Neuron (in vitro differentiated cells): ENCODE data around the gene ACKR3.

ENCODE experiments used
- H2AFZ ChIP-seq: one replicate; pipeline ENCODE4 v1.6.1; 2013; ENCODE audit warnings: low read depth, mild to moderate bottlenecking, inconsistent platforms, low read length, moderate library complexity
- H3K27me3 ChIP-seq: one replicate; pipeline ENCODE4 v1.6.1; 2013; ENCODE audit warnings: low read length; ENCODE audit not compliant: insufficient read depth
- H3K36me3 ChIP-seq: one replicate; pipeline ENCODE4 v1.6.1; 2013; ENCODE audit warnings: low read length; ENCODE audit not compliant: insufficient read depth
- H3K4me1 ChIP-seq: one replicate; pipeline ENCODE4 v1.6.1; 2013; ENCODE audit warnings: low read length; ENCODE audit not compliant: insufficient read depth
- H3K4me3 ChIP-seq: 2 replicates; pipeline ENCODE4 v1.5.1; 2013; ENCODE audit warnings: mild to moderate bottlenecking, low read length, moderate library complexity
- H3K9me3 ChIP-seq: one replicate; pipeline ENCODE4 v1.6.1; 2013; ENCODE audit warnings: low read length

ACKR3 gene

DNA sequence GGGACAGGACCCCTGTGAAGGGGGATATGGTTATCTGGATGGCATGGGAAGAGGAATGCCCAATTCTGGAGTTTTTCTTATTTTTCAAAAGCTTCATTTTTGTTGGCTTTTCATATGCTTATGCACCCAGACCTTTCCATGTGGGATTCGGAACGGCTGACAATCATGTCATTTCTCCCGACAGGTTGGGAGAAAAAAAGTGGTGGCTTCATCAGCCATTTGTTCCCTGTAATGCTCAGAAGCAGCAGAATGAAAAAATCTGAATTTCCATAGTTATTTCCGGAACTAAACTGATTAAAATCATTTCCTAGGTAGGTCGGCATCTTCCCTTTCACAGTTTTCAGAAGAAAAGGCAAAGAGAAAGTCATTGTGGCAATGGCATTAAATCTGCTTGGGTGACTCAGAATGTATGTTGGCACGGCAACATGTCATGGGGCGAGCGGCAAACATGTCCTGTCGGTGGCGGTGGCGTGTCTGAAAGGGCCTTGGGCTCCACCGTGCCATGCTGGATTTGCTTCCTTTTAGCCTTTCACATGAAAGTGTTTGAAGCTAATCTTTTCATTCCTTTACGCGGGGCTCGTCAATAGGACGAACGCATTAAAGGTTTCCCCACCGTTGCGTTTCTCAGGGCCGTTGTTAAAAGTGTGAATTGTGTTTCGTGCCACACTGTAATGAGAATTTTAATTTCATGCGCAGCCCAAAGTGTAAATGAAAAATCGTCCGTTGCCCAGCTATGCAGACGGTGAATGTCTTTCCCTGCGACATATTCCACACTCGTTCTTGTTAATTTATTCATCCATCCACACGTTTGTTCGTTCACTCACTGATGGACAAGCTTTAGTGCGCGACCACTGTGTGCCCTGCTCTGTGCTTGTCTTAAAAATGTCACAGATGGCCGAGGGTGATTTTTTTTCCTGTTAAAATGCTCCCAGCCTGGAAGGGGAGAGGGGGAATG is 18.5 kb downstream of the ACKR3 start:
- Histone ChIP-seq H3K9me3 (peaks cover 2% of the 10 kb centered on the region), H3K4me3 (no peak overlapping the region), H3K27me3 (no peaks in the 10 kb centered on the region)

GRCh38 chr2:236588932-236589592 is 19.4 kb downstream of the ACKR3 start:
- H3K9me3 ChIP-seq: peaks cover 2% of the 10 kb centered on the region
- H2AFZ ChIP-seq: no peak overlapping the region
- peaks cover 23% of the 10 kb centered on the region for H3K4me1 ChIP-seq
- H3K27me3 ChIP-seq: no peaks in the 10 kb centered on the region
- no peak overlapping the region for H3K4me3 ChIP-seq
- no peaks in the 10 kb centered on the region for H3K36me3 ChIP-seq

More for the DNA sequence above, 18.5 kb downstream of the ACKR3 start:
- H2AFZ ChIP-seq: no peak overlapping the region
- H3K36me3 ChIP-seq: peaks cover under 1% of the 10 kb centered on the region
- peaks cover 23% of the 10 kb centered on the region for H3K4me1 ChIP-seq

- peaks cover 2% of the 10 kb centered on the region for H3K9me3 ChIP-seq
- no peak overlapping the region for H3K4me3 ChIP-seq
- H3K27me3 ChIP-seq: no peaks in the 10 kb centered on the region
- H3K4me1 ChIP-seq: peaks cover 23% of the 10 kb centered on the region
- H3K36me3 ChIP-seq: no peaks in the 10 kb centered on the region
- no peak overlapping the region for H2AFZ ChIP-seq
Measured at GRCh38 chr2:236590846-236591245, 21.2 kb downstream of the ACKR3 start.

GRCh38 chr2:236592821-236593220 is 23.2 kb downstream of the ACKR3 start:
- Histone ChIP-seq H3K4me1 (peaks cover 16% of the 10 kb centered on the region), H2AFZ (no peak overlapping the region), H3K9me3 (peaks cover 2% of the 10 kb centered on the region), H3K4me3 (no peak overlapping the region), H3K27me3 (no peaks in the 10 kb centered on the region), H3K36me3 (no peaks in the 10 kb centered on the region)

GRCh38 chr2:236593531-236593930 is 23.9 kb downstream of the ACKR3 start:
- H3K27me3 ChIP-seq: no peaks in the 10 kb centered on the region
- no peak overlapping the region for H3K4me3 ChIP-seq
- peaks cover 2% of the 10 kb centered on the region for H3K9me3 ChIP-seq
- H3K36me3 ChIP-seq: no peaks in the 10 kb centered on the region
- no peak overlapping the region for H2AFZ ChIP-seq
- H3K4me1 ChIP-seq: peaks cover 9% of the 10 kb centered on the region

DNA sequence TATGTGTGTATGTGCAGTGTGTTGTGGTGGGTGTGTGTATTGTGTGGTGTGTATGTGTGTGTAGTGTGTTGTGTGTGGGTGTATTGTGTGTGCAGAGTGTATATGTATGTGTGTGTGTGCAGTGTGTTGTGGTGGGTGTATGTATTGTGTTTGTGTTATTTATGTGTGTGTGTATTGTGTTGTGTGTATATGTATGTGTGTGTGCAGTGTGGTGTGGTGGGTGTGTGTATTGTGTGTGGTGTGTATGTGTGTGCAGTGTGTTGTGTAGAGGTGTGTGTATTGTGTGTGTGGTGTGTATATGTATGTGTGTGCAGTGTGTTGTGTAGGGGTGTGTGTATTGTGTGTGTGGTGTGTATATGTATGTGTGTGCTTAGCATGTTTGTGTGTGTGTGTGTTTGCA is 24.3 kb downstream of the ACKR3 start:
- Histone ChIP-seq H3K4me3 (no peak overlapping the region), H3K27me3 (no peaks in the 10 kb centered on the region), H3K9me3 (peaks cover 4% of the 10 kb centered on the region), H3K36me3 (no peaks in the 10 kb centered on the region), H3K4me1 (peaks cover 5% of the 10 kb centered on the region), H2AFZ (no peak overlapping the region)

DNA sequence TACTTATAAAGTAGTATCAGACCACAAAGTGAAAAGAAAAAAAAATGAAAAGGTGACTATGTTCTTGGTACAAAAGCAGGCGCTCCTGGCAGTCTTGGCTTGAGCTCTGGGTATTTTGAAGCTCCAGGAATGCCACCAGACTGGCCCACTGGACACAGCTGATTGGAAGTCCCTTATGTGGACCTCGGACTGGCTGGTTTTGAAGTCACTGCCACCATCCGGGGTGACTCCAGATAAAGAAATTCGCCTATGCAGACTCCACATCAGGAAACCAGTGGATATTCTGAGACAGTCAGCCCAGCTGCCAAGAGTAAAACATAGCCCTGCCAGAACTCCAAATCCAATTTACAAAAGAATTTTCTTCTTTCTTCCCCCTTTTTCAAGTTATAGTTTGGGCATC is 28.0 kb downstream of the ACKR3 start:
- no peak overlapping the region for H2AFZ ChIP-seq
- H3K9me3 ChIP-seq: peaks cover 6% of the 10 kb centered on the region
- H3K4me3 ChIP-seq: no peak overlapping the region
- H3K36me3 ChIP-seq: no peaks in the 10 kb centered on the region
- H3K27me3 ChIP-seq: no peaks in the 10 kb centered on the region
- H3K4me1 ChIP-seq: no peaks in the 10 kb centered on the region

DNA sequence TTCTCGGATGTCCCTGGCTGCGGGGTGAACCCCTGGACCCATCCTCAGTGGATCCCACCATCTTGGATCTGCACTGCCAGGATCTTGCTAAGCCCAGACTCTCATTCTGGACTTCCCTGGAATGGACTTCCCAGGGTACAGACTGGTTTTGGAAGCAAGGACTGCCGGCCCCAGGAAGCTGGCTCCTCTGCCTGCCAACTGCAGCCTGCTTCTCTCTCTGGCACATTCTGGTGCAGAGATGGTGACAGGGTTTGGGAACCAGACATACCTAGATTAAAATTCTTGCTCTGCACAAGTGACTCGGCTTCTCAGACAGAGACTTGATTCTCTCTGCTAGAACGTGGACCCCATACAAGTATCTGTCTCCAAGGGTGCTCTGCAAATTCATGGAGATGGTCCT is 29.4 kb downstream of the ACKR3 start:
- peaks cover 6% of the 10 kb centered on the region for H3K9me3 ChIP-seq
- H3K27me3 ChIP-seq: no peaks in the 10 kb centered on the region
- H3K36me3 ChIP-seq: no peaks in the 10 kb centered on the region
- peaks cover 2% of the 10 kb centered on the region for H3K4me1 ChIP-seq
- no peak overlapping the region for H3K4me3 ChIP-seq
- H2AFZ ChIP-seq: no peak overlapping the region

GRCh38 chr2:236600158-236600557 is 30.5 kb downstream of the ACKR3 start:
- Histone ChIP-seq H2AFZ (no peak overlapping the region), H3K27me3 (no peaks in the 10 kb centered on the region), H3K4me3 (no peak overlapping the region), H3K9me3 (peaks cover 6% of the 10 kb centered on the region), H3K36me3 (no peaks in the 10 kb centered on the region), H3K4me1 (peaks cover 13% of the 10 kb centered on the region)

DNA sequence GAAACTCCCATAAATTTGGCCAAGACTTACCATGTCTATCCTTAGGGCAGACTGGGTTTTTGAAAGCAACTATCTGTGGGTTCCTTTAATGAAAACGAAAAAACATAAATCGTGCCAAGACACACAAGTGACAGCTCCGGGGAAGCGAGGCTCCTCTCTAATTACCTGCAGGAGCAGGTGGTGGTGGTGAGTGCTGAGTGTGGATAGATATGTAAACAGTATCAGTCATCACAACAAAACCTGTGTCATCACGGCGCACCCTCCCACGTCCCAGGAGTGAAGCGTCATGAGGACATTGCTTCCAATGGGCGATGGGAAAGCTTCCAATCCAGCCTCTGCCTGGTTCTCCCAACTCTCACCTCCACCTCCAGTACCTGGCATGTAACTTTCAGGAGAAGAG is 31.3 kb downstream of the ACKR3 start:
- Histone ChIP-seq H3K4me1 (peaks cover 13% of the 10 kb centered on the region), H3K9me3 (peaks cover 7% of the 10 kb centered on the region), H2AFZ (no peak overlapping the region), H3K36me3 (no peaks in the 10 kb centered on the region), H3K27me3 (no peaks in the 10 kb centered on the region), H3K4me3 (no peak overlapping the region)

DNA sequence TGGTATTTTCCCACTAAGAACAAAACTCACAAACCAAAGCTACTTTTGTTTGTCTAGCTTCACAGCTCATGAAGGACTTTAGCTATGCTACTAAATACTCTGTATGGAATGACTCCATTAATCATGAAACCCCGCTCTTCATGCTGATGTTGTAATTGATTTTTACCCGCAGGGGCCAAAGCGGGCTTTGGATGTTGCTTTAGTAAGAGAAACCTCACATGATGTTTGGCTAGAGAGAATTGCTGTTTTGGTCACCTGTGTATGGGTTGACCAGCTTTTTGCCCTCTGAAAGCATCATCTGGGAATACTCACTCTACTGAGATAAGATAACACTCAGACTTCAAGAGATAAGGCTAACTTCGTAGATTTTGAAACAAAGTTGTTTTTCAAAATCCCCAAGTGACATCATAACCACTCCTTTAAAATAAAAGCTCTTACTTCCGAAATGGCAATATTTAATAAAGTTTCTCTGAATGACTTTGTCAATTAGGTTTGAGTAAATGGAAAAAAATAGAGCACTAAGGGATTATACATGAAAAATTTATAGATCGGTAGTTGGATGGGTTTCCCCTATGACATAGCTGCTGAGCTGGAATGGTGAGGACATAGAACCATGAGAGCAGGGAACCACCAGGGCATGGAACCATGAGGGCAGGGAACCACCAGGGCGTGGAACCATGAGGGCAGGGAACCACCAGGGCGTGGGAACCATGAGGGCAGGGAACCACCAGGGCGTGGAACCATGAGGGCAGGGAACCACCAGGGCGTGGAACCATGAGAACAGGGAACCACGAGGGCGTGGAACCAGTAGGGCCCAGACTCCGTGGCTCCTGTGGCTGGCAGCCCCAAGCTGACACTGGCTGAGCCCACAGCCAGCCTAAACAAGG is 31.9 kb downstream of the ACKR3 start:
- peaks cover 8% of the 10 kb centered on the region for H3K9me3 ChIP-seq
- H2AFZ ChIP-seq: no peak overlapping the region
- H3K4me1 ChIP-seq: peaks cover 13% of the 10 kb centered on the region
- H3K4me3 ChIP-seq: no peak overlapping the region
- H3K27me3 ChIP-seq: no peaks in the 10 kb centered on the region
- no peaks in the 10 kb centered on the region for H3K36me3 ChIP-seq

DNA sequence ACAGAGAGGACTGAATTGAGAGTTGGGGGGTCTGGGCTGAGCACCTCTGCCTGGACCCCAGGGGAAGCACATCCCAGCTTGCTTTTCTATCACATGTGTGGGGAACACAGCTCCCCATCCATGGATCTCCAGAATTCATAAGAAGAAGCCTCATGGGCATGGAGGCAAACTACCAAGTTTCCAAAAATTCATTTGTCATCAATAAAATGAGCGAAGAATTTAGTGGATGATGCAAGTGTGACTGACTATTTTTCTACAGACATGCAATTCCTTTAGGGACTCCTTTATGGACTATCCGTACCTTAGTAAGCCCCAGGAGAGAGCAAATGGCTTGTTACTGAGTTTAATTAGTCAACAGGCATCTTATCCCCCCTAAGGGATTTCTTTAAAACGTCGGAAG is 33.1 kb downstream of the ACKR3 start:
- Histone ChIP-seq H2AFZ (no peak overlapping the region), H3K36me3 (no peaks in the 10 kb centered on the region), H3K4me1 (peaks cover 13% of the 10 kb centered on the region), H3K4me3 (no peak overlapping the region), H3K9me3 (peaks cover 8% of the 10 kb centered on the region), H3K27me3 (no peaks in the 10 kb centered on the region)
